ENCODE data around the gene MED13. TPM values are rescaled to one million over a fixed set of nuclear protein-coding genes. Genes with fewer than 3 reads are reported as not detected.
"Not testable (repeated sequence)": the region's sequence is repeated elsewhere in the genome, so short reads cannot be mapped to it uniquely, and the experiment has no call there.

Gene MED13
- total RNA-seq, 1 donor from 2014 or later, result 75.1 TPM

DNA sequence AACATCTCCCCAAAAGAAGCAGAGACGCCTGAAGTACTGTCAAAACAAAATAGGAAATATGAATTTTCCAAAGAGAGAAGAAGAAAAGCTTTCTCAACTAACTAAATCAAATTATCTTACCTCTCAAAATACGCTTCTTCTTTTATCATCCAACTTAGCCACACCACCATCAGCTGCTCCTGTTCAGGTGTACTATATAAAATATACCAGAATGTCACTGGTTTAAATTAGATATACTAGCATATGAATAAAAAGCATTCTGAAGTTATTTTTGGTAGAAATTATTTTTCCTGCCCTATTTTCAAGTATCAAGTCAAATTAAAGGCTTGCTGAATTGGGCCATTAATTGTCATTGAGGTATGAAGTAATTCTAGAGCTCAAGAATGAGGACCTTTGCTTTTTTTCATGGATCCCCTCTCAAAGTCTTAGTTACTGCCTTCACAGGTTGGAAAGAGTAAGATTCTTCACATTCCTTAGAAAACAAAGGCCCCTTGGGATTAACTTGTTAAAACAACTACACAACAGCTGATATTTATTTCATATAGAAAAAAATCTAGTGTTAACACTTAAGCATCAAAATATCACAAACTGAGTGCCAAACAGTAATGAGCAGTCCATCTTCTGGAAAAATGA, 167.4 kb downstream of the MED13 start:
- DNase-seq, result no peak

DNA sequence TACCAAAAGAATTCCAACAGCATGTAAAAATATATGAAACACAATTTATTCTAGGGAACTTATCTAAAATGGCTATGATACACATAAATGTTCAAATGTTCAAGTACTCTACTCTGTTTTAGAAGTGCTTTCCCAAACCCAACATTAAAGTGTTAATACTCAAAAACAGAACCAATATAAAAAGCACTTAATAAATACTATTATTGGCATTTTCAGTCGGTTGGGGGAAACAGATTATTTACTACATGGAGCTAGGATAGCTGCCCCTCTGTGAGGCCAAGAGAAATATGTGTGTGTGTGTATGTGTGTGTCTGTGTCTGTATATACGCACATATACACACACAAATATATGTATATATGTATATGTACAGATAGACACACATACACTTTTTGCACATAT, 169.7 kb downstream of the MED13 start:
- no peak for DNase-seq

GRCh38 chr17:61894310-61894709, 170.8 kb downstream of the MED13 start:
- DNase-seq, result not testable (repeated sequence)

Other genes with a start within 250 kb of the MED13 start
- gene BRIP1, start 201.8 kb downstream of the MED13 start, total RNA-seq, result 10.5 TPM
- 18.0 TPM for gene INTS2, start 137.3 kb downstream of the MED13 start, total RNA-seq

Measured in skin of body (tissue), 2 donors.